OCI-LY3 (cell line): Measurements from ENCODE around the gene ATP6V0A1.
A peak's percentile ranks its signal among the peaks of the same experiment; 100 is the strongest.

Experiments used
- H2AFZ ChIP-seq: fragments of 200-600, 300-600 bp; shearing (Covaris generic); 2 replicates; pipeline ENCODE4 v1.6.0; 2014; ENCODE audit warnings: antibody characterized with exemption, low read depth, low read length
- H3K27ac ChIP-seq: fragments of 200-600, 300-600 bp; sonication (generic); 2 replicates; pipeline ENCODE4 v1.5.1; 2014; ENCODE audit warnings: mild to moderate bottlenecking, low read length, moderate library complexity, mixed read lengths
- H3K27me3 ChIP-seq: fragments of 200-600, 300-600 bp; sonication (generic); 2 replicates; pipeline ENCODE4 v1.6.1; 2014; ENCODE audit warnings: low read depth, low read length, mixed read lengths
- H3K36me3 ChIP-seq: fragments of 200-600, 300-600 bp; sonication (generic); replicated peaks from 2 replicates; pipeline ENCODE3; 2014; ENCODE audit warnings: low read depth, low read length, mixed read lengths
- H3K4me1 ChIP-seq: fragments of 300-600, 200-600 bp; sonication (generic); 2 replicates; pipeline ENCODE4 v1.6.1; 2014; ENCODE audit warnings: low read length, mixed read lengths
- H3K4me2 ChIP-seq: fragments of 200-600, 300-600 bp; sonication (generic); 2 replicates; pipeline ENCODE4 v1.6.1; 2014; ENCODE audit warnings: low read length, mixed read lengths
- H3K4me3 ChIP-seq: fragments of 300-600, 200-600 bp; sonication (generic); 2 replicates; pipeline ENCODE4 v1.5.1; 2014; ENCODE audit warnings: antibody characterized with exemption, mild to moderate bottlenecking, low read length, moderate library complexity
- H3K79me2 ChIP-seq: fragments of 300-600, 200-600 bp; shearing (Covaris generic); 2 replicates; pipeline ENCODE4 v1.6.1; 2014; ENCODE audit warnings: mild to moderate bottlenecking, low read length, mixed read lengths
- H3K9ac ChIP-seq: fragments of 300-600, 200-600 bp; shearing (Covaris generic); 2 replicates; pipeline ENCODE4 v1.6.0; 2014; ENCODE audit warnings: mild to moderate bottlenecking, low read length, moderate library complexity
- H3K9me3 ChIP-seq: fragments of 200-600, 300-600 bp; shearing (Covaris generic); 2 replicates; pipeline ENCODE4 v1.6.1; 2014; ENCODE audit warnings: low read length, mixed read lengths; ENCODE audit not compliant: insufficient read depth
- H4K20me1 ChIP-seq: fragments of 200-600, 300-600 bp; sonication (generic); 2 replicates; pipeline ENCODE4 v1.6.1; 2016; ENCODE audit warnings: low read length, mixed read lengths; ENCODE audit not compliant: insufficient read depth
- EZH2phosphoT487 ChIP-seq: fragments of 200-600 bp; shearing (Covaris generic); IDR thresholded peaks from 2 replicates; pipeline ENCODE4 v1.6.1; 2018; ENCODE audit warnings: antibody characterized with exemption, mixed run types, low read depth
- TF ChIP-seq, protein P1 (sequence below): fragments of 200-600, 300-600 bp; sonication (generic); IDR thresholded peaks from 2 replicates; pipeline ENCODE4 v1.5.1; 2014; ENCODE audit warnings: antibody characterized with exemption, low read length, low read depth

The ATP6V0A1 gene

GRCh38 chr17:42519546-42520491 lies 61.1 kb downstream of the ATP6V0A1 start:
- Histone ChIP-seq H4K20me1 (no peaks in the 10 kb centered on the region), H3K36me3 (peaks cover 10% of the 10 kb centered on the region), H2AFZ (no peak overlapping the region), H3K79me2 (no peaks in the 10 kb centered on the region), H3K4me2 (no peak overlapping the region), H3K4me1 (peaks cover 8% of the 10 kb centered on the region), H3K4me3 (no peak overlapping the region), H3K27me3 (no peaks in the 10 kb centered on the region), H3K9ac (no peak overlapping the region), H3K27ac (no peak overlapping the region), H3K9me3 (no peaks in the 10 kb centered on the region)
- TF ChIP-seq EZH2phosphoT487 = no peak
- TF ChIP-seq, protein P1, sequence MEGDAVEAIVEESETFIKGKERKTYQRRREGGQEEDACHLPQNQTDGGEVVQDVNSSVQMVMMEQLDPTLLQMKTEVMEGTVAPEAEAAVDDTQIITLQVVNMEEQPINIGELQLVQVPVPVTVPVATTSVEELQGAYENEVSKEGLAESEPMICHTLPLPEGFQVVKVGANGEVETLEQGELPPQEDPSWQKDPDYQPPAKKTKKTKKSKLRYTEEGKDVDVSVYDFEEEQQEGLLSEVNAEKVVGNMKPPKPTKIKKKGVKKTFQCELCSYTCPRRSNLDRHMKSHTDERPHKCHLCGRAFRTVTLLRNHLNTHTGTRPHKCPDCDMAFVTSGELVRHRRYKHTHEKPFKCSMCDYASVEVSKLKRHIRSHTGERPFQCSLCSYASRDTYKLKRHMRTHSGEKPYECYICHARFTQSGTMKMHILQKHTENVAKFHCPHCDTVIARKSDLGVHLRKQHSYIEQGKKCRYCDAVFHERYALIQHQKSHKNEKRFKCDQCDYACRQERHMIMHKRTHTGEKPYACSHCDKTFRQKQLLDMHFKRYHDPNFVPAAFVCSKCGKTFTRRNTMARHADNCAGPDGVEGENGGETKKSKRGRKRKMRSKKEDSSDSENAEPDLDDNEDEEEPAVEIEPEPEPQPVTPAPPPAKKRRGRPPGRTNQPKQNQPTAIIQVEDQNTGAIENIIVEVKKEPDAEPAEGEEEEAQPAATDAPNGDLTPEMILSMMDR = no peak

- Histone ChIP-seq H3K4me2 (no peak overlapping the region), H3K27me3 (no peaks in the 10 kb centered on the region), H3K9me3 (no peaks in the 10 kb centered on the region), H2AFZ (no peak overlapping the region), H3K4me1 (peaks cover 8% of the 10 kb centered on the region), H4K20me1 (no peaks in the 10 kb centered on the region), H3K4me3 (no peak overlapping the region), H3K79me2 (no peaks in the 10 kb centered on the region), H3K36me3 (peaks cover 10% of the 10 kb centered on the region), H3K9ac (no peak overlapping the region), H3K27ac (no peak overlapping the region)
- TF ChIP-seq, protein P1 = peak; percentile 27
- no peak for TF ChIP-seq EZH2phosphoT487
Measured at GRCh38 chr17:42520540-42520951, 61.9 kb downstream of the ATP6V0A1 start.

- no peak overlapping the region for H3K4me3 ChIP-seq
- no peaks in the 10 kb centered on the region for H4K20me1 ChIP-seq
- H3K9ac ChIP-seq = no peak overlapping the region
- no peaks in the 10 kb centered on the region for H3K9me3 ChIP-seq
- no peak overlapping the region for H3K4me2 ChIP-seq
- H3K36me3 ChIP-seq = peaks cover 10% of the 10 kb centered on the region
- H3K27ac ChIP-seq = no peak overlapping the region
- no peaks in the 10 kb centered on the region for H3K79me2 ChIP-seq
- peaks cover 8% of the 10 kb centered on the region for H3K4me1 ChIP-seq
- TF ChIP-seq, protein P1 = no peak
- no peaks in the 10 kb centered on the region for H3K27me3 ChIP-seq
- H2AFZ ChIP-seq = no peak overlapping the region
Measured at GRCh38 chr17:42521036-42521435, 62.4 kb downstream of the ATP6V0A1 start.

GRCh38 chr17:42521666-42522262 lies 63.1 kb downstream of the ATP6V0A1 start:
- Histone ChIP-seq H3K4me1 (peaks cover 8% of the 10 kb centered on the region), H3K4me2 (no peak overlapping the region), H3K79me2 (no peaks in the 10 kb centered on the region), H3K9me3 (no peaks in the 10 kb centered on the region), H4K20me1 (no peaks in the 10 kb centered on the region), H3K27me3 (no peaks in the 10 kb centered on the region), H3K4me3 (no peak overlapping the region), H2AFZ (no peak overlapping the region), H3K36me3 (peaks cover 10% of the 10 kb centered on the region), H3K27ac (no peak overlapping the region), H3K9ac (no peak overlapping the region)
- TF ChIP-seq EZH2phosphoT487 = no peak
- TF ChIP-seq, protein P1 = no peak
